NCI-H524 treated with DMSO at 0.1 percent for 48 hours (cell line): ENCODE measurements around the gene RTN4IP1.

Experiments
- DNase-seq: peaks from one replicate; lab custom pipeline; 2025; lab: John Stamatoyannopoulos, UW

Gene RTN4IP1

DNA sequence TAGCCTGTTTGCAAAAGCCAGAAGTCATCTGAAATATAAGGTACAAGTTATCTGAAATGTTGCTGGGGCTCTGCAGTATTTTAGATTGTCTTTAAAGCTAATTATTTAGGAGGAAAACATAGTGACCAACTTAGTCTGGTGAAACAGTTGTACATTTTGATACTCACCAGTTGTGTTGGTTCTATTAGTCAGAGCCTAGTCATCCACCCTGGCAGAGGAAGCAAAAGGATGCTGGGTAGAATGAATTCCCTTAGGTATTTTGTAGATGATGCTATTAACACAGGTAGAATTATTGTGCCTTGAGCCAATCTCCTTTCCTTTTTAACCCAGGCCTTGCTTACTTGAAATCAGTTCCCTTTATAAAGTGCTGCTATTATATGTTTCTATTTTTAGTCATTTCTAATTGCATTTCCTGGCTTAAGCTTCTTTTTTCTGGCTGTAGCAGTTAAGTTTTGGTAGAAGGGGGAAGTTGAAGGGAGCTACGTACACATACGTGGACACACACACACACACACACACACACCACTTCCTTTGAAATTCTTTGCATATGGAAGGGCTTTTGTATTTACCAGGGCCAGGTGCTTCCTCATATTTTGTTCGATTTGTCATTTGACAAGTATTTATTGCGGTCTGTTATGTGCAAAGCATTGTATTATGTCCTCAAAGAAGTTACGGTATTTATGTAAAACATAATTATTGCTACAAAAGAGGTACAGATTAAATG, 82.4 kb downstream of the RTN4IP1 start:
- DNase-seq, result no peak

- DNase-seq, result no peak
Observed at GRCh38 chr6:106546261-106546690, 83.0 kb downstream of the RTN4IP1 start.

DNA sequence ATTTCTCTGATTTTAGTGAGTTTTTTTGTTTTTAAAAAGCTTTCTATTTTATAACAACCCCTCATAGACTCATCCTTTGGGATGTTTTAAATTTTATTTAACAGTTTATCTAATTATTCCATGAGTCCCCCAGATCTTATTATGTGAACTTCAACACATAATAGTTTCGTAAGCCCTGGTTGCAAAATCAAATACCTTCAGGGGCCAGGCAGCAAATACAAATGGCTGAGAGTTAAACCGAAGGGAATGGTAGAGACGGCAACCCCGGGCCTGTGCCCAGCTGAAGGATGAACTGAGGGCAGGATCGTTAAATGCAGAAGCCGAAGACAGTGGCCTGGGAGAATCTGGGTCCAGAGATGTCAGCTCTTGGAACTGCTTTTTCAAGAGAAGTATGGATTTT, 88.4 kb downstream of the RTN4IP1 start:
- DNase-seq, result no peak

DNA sequence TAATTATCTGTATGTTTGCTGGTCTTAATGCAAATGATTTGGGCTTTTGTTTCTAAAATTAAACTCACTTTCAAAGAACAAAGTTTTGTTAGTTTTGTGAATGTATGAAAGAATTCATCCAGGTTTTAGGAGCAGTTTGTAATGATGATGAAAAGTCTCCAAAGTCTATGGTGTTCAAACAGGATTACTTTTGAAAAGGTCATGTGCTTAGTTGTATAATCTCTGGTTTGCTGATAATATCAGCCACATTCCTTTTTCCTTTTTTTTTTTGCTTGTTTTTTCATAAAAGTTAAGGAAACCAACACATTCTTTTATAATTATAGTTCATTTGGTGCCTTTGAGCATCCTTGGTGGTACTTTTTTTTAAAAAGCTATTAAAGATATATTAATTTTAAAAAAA, 88.9 kb downstream of the RTN4IP1 start:
- no peak for DNase-seq

- no peak for DNase-seq
Observed at GRCh38 chr6:106539936-106540335, 89.4 kb downstream of the RTN4IP1 start.

GRCh38 chr6:106538145-106538544, 91.2 kb downstream of the RTN4IP1 start:
- DNase-seq, result no peak

DNA sequence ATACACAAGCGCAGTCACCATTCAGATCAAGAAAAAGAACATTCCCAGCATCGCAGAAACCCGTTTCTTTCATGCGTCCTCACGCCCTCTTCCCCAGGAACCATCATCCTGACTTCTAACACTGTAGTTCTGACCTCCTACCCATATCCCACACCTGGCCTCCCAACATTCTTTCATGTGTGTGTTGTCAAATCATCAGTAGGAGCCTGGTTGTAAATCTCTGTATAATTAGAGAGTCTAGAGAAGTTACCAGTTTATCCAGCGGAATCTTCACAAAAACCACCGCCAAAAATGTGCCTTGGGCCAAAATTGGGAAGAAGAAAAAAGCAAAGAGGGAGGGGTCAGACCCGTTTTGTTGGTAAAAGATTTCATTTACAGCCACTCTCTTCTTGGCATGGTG, 91.6 kb downstream of the RTN4IP1 start:
- DNase-seq, result no peak

DNA sequence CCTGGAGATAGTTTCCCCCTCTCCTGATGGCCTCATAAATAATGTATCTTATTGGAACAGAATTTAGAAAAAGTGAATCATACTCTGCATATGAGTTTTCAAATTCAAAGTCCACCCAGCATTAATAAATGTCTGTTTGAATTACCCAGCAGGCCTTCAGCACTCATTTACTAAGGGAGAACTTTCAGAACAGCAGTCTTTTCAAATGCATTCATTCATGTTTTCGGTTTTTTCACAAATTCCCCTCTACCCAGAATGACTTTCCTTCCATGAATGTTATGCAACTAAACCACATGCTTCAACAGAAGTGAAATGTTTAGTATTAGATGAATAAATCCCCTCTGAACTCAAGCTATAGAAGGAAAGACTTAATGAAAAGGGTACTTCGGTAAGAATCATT, 92.4 kb downstream of the RTN4IP1 start:
- DNase-seq, result no peak

DNA sequence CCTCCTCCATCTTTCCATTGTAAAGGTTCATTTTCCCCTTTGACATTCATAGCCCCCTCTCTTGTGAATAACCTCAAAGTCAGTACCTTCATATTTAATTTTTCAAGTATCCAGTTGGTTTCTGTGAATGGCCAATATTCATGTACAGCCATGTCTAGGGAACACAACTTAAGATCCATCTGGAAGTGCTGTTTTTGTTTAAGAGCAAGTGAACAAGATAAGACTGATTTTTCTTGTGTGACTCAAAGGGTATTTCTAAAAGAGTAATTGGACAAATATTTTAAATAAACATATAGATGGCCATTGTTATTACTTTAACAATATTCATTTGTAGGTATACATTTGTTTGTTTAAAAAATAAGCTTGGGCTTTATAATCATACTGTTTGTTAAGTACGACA, 92.9 kb downstream of the RTN4IP1 start:
- no peak for DNase-seq

- DNase-seq, result no peak
Observed at GRCh38 chr6:106535012-106535411, 94.3 kb downstream of the RTN4IP1 start.

GRCh38 chr6:106534564-106534982, 94.7 kb downstream of the RTN4IP1 start:
- no peak for DNase-seq

GRCh38 chr6:106534004-106534403, 95.3 kb downstream of the RTN4IP1 start:
- no peak for DNase-seq

GRCh38 chr6:106533054-106533453, 96.2 kb downstream of the RTN4IP1 start:
- no peak for DNase-seq

DNA sequence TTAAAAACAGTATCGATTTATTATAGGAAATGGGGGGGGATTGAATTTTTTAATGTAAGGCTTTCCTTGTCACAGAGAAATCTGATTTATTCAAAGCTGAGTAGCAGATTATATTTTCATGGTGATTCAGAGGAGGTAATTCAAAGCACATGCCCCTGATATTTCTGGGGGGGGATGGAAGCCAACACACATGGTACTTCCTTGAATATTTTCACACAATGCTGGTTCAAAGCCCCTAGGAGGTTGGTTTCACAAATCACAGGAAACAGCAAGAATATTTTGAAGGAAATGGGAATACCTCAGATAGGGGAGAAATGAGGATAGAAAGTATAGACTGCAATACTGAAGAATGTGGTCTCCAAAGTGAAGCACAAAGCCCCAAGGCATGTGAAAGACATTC, 98.8 kb downstream of the RTN4IP1 start:
- DNase-seq, result no peak

- DNase-seq, result no peak
Observed at GRCh38 chr6:106530026-106530425, 99.3 kb downstream of the RTN4IP1 start.

GRCh38 chr6:106529438-106529837, 99.9 kb downstream of the RTN4IP1 start:
- DNase-seq, result no peak

DNA sequence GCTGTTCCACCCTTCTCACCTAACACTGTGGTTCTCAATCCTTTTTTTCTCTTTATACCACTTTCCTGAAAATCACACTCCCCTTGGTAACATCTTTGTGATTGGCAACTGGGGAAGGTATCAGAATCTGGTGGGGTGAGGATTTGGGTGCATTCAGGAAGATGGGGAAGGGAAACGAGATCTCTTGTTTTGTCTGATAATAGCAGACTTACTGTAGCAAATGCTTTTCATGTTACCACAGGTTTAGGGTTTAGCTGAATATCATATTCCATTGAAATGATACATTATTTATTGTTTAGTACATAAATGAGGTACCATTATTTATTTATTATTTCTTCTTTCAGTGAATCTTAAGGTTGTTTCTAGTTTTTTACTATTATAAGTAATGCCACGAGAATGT, 100.8 kb downstream of the RTN4IP1 start:
- DNase-seq, result no peak

- DNase-seq, result no peak
Observed at GRCh38 chr6:106527979-106528378, 101.3 kb downstream of the RTN4IP1 start.

GRCh38 chr6:106527117-106527516, 102.2 kb downstream of the RTN4IP1 start:
- DNase-seq, result no peak

- DNase-seq, result no peak
Observed at GRCh38 chr6:106525882-106526275, 103.4 kb downstream of the RTN4IP1 start.

- no peak for DNase-seq
Observed at GRCh38 chr6:106525107-106525881, 104.0 kb downstream of the RTN4IP1 start.

- no peak for DNase-seq
Observed at GRCh38 chr6:106522562-106523250, 106.6 kb downstream of the RTN4IP1 start.
